HEK293 (cell line): ENCODE results near the gene GPR157.

Source experiments
- GLI2 ChIP-seq: fragments of 450-650 bp; formaldehyde crosslinking; IDR thresholded peaks from 2 replicates; pipeline ENCODE4; 2017; ENCODE audit warnings: missing biosample characterization, missing genetic modification characterization, low read depth, borderline replicate concordance
- GLIS1 ChIP-seq: fragments of 450-650 bp; formaldehyde crosslinking; IDR thresholded peaks from 2 replicates; pipeline ENCODE4 v1.5.1; 2016; ENCODE audit warnings: missing biosample characterization, missing genetic modification characterization
- KLF7 ChIP-seq: fragments of 450-650 bp; formaldehyde crosslinking; IDR thresholded peaks from 2 replicates; pipeline ENCODE4 v1.5.1; 2016; ENCODE audit warnings: missing biosample characterization, missing genetic modification characterization, borderline replicate concordance
- RBAK ChIP-seq: fragments of 450-650 bp; formaldehyde crosslinking; IDR thresholded peaks from 2 replicates; pipeline ENCODE4 v1.5.1; 2016; ENCODE audit warnings: missing biosample characterization, missing genetic modification characterization
- SETDB1 ChIP-seq: IDR thresholded peaks from one replicate; pipeline ENCODE4 v1.6.1; 2017; ENCODE audit warnings: mild to moderate bottlenecking, low read length, moderate library complexity, mixed read lengths; ENCODE audit not compliant: insufficient read length
- TRIM28 ChIP-seq: IDR thresholded peaks from 2 replicates; pipeline ENCODE4 v1.6.1; 2011; ENCODE audit warnings: low read length, control low read depth, borderline replicate concordance
- ZBTB1 ChIP-seq: fragments of 450-650 bp; formaldehyde crosslinking; IDR thresholded peaks from 2 replicates; pipeline ENCODE4 v1.5.1; 2016; ENCODE audit warnings: missing biosample characterization, missing genetic modification characterization
- ZBTB8A ChIP-seq: fragments of 450-650 bp; formaldehyde crosslinking; IDR thresholded peaks from 2 replicates; pipeline ENCODE4 v1.5.1; 2016; ENCODE audit warnings: missing biosample characterization, missing genetic modification characterization
- ZFP37 ChIP-seq: fragments of 450-650 bp; formaldehyde crosslinking; IDR thresholded peaks from 2 replicates; pipeline ENCODE4 v1.5.1; 2016; ENCODE audit warnings: missing biosample characterization, missing genetic modification characterization
- ZNF169 ChIP-seq: fragments of 450-650 bp; formaldehyde crosslinking; IDR thresholded peaks from 2 replicates; pipeline ENCODE4 v1.5.1; 2016; ENCODE audit warnings: missing biosample characterization, missing genetic modification characterization
- ZNF2 ChIP-seq: fragments of 450-650 bp; formaldehyde crosslinking; IDR thresholded peaks from 2 replicates; pipeline ENCODE4 v1.5.1; 2016; ENCODE audit warnings: missing biosample characterization, missing genetic modification characterization
- ZNF311 ChIP-seq: fragments of 450-650 bp; formaldehyde crosslinking; IDR thresholded peaks from 2 replicates; pipeline ENCODE4 v1.5.1; 2017; ENCODE audit warnings: missing biosample characterization, missing genetic modification characterization, borderline replicate concordance
- ZNF394 ChIP-seq: fragments of 450-650 bp; formaldehyde crosslinking; IDR thresholded peaks from 2 replicates; pipeline ENCODE4 v1.5.1; 2016; ENCODE audit warnings: missing biosample characterization, missing genetic modification characterization, mild to moderate bottlenecking, moderate library complexity, borderline replicate concordance
- ZNF544 ChIP-seq: fragments of 450-650 bp; formaldehyde crosslinking; IDR thresholded peaks from 2 replicates; pipeline ENCODE4 v1.5.0; 2017; ENCODE audit warnings: missing biosample characterization, missing genetic modification characterization
- ZNF561 ChIP-seq: fragments of 450-650 bp; IDR thresholded peaks from 2 replicates; pipeline ENCODE4 v1.5.1; 2018; ENCODE audit warnings: missing biosample characterization, missing genetic modification characterization, borderline replicate concordance
- ZNF600 ChIP-seq: fragments of 450-650 bp; formaldehyde crosslinking; IDR thresholded peaks from 2 replicates; pipeline ENCODE4 v1.5.1; 2016; ENCODE audit warnings: missing biosample characterization, missing genetic modification characterization
- TF ChIP-seq, protein P1 (sequence below): sonication (generic); formaldehyde crosslinking; IDR thresholded peaks from 2 replicates; pipeline ENCODE4 v1.8.1; 2022; ENCODE audit warnings: mild to moderate bottlenecking, moderate library complexity, missing genetic modification reagents
- TF ChIP-seq, protein P2 (sequence below): fragments of 450-650 bp; formaldehyde crosslinking; IDR thresholded peaks from 2 replicates; pipeline ENCODE4 v1.5.1; 2016; ENCODE audit warnings: missing biosample characterization, missing genetic modification characterization
- TF ChIP-seq, protein P3 (sequence below): fragments of 450-650 bp; formaldehyde crosslinking; IDR thresholded peaks from 2 replicates; pipeline ENCODE4 v1.5.1; 2016; ENCODE audit warnings: missing biosample characterization, missing genetic modification characterization
- TF ChIP-seq, protein P4 (sequence below): fragments of 450-650 bp; formaldehyde crosslinking; IDR thresholded peaks from 2 replicates; pipeline ENCODE4 v1.5.1; 2016; ENCODE audit warnings: missing biosample characterization, missing genetic modification characterization
- TF ChIP-seq, protein P5 (sequence below): fragments of 450-650 bp; formaldehyde crosslinking; IDR thresholded peaks from 2 replicates; pipeline ENCODE4 v1.5.1; 2016; ENCODE audit warnings: missing biosample characterization, missing genetic modification characterization
- TF ChIP-seq, protein P6 (sequence below): fragments of 450-650 bp; formaldehyde crosslinking; IDR thresholded peaks from 2 replicates; pipeline ENCODE4 v1.5.1; 2016; ENCODE audit warnings: missing biosample characterization, missing genetic modification characterization

Gene GPR157

DNA sequence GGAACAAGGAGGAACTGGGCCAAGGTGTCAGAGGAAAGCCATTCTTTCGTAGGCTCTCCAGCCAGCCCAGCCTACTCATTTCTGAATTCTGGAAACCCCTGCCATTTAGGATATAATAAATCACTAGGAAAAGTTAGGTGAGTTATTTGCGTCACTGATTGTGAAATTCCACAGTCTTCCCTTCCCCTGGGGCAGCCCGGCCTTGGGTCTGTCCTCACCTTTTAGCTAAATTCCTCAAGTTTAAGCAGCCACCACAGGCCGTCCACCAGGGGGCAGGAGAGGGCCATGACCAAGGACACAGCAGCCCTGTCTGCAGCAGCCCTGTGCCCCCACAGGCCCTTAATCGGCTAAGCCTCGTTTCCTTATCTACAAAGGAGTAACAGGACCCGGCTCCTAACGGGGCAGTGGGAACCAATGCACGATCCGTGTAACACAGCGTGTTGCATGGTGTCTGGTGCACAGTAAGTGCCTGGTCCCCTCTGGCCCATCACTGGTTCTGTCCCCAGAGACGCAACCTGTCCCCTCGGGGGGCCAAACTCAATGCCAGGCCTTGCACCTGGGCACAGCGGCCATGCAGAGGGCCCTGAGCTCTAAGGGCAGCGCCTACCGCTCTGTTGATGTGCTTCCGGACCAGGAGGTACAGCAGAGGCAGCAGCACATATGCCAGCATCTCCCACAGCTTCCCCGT is 18.1 kb downstream of the GPR157 start (continued):
- no peak for TF ChIP-seq GLI2 (tag by site-specific recombination)
- TF ChIP-seq, protein P1, sequence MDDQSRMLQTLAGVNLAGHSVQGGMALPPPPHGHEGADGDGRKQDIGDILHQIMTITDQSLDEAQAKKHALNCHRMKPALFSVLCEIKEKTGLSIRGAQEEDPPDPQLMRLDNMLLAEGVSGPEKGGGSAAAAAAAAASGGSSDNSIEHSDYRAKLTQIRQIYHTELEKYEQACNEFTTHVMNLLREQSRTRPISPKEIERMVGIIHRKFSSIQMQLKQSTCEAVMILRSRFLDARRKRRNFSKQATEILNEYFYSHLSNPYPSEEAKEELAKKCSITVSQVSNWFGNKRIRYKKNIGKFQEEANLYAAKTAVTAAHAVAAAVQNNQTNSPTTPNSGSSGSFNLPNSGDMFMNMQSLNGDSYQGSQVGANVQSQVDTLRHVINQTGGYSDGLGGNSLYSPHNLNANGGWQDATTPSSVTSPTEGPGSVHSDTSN (CRISPR knock-in tag) = no peak
- peak; percentile 67; the same call in 1 of the 2 replicates for TF ChIP-seq ZFP37 (tag by site-specific recombination)
- no peak for TF ChIP-seq RBAK (tag by site-specific recombination)
- peak; percentile 77 for TF ChIP-seq ZNF2 (tag by site-specific recombination)
- TF ChIP-seq ZNF169 (tag by site-specific recombination) = no peak
- peak; percentile 70 for TF ChIP-seq ZNF600 (tag by site-specific recombination)
- TF ChIP-seq, protein P2, sequence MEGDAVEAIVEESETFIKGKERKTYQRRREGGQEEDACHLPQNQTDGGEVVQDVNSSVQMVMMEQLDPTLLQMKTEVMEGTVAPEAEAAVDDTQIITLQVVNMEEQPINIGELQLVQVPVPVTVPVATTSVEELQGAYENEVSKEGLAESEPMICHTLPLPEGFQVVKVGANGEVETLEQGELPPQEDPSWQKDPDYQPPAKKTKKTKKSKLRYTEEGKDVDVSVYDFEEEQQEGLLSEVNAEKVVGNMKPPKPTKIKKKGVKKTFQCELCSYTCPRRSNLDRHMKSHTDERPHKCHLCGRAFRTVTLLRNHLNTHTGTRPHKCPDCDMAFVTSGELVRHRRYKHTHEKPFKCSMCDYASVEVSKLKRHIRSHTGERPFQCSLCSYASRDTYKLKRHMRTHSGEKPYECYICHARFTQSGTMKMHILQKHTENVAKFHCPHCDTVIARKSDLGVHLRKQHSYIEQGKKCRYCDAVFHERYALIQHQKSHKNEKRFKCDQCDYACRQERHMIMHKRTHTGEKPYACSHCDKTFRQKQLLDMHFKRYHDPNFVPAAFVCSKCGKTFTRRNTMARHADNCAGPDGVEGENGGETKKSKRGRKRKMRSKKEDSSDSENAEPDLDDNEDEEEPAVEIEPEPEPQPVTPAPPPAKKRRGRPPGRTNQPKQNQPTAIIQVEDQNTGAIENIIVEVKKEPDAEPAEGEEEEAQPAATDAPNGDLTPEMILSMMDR = peak; percentile 85
- TF ChIP-seq, protein P3, sequence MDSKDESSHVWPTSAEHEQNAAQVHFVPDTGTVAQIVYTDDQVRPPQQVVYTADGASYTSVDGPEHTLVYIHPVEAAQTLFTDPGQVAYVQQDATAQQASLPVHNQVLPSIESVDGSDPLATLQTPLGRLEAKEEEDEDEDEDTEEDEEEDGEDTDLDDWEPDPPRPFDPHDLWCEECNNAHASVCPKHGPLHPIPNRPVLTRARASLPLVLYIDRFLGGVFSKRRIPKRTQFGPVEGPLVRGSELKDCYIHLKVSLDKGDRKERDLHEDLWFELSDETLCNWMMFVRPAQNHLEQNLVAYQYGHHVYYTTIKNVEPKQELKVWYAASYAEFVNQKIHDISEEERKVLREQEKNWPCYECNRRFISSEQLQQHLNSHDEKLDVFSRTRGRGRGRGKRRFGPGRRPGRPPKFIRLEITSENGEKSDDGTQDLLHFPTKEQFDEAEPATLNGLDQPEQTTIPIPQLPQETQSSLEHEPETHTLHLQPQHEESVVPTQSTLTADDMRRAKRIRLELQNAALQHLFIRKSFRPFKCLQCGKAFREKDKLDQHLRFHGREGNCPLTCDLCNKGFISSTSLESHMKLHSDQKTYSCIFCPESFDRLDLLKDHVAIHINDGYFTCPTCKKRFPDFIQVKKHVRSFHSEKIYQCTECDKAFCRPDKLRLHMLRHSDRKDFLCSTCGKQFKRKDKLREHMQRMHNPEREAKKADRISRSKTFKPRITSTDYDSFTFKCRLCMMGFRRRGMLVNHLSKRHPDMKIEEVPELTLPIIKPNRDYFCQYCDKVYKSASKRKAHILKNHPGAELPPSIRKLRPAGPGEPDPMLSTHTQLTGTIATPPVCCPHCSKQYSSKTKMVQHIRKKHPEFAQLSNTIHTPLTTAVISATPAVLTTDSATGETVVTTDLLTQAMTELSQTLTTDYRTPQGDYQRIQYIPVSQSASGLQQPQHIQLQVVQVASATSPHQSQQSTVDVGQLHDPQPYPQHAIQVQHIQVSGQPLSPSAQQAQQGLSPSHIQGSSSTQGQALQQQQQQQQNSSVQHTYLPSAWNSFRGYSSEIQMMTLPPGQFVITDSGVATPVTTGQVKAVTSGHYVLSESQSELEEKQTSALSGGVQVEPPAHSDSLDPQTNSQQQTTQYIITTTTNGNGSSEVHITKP (tag by site-specific recombination) = peak; percentile 46; the same call in 1 of the 2 replicates
- TF ChIP-seq ZNF544 = no peak
- TF ChIP-seq GLIS1 = peak; percentile 44; the same call in 1 of the 2 replicates
- no peak for TF ChIP-seq ZBTB1 (tag by site-specific recombination)
- no peak for TF ChIP-seq KLF7 (tag by site-specific recombination)
- TF ChIP-seq, protein P4, sequence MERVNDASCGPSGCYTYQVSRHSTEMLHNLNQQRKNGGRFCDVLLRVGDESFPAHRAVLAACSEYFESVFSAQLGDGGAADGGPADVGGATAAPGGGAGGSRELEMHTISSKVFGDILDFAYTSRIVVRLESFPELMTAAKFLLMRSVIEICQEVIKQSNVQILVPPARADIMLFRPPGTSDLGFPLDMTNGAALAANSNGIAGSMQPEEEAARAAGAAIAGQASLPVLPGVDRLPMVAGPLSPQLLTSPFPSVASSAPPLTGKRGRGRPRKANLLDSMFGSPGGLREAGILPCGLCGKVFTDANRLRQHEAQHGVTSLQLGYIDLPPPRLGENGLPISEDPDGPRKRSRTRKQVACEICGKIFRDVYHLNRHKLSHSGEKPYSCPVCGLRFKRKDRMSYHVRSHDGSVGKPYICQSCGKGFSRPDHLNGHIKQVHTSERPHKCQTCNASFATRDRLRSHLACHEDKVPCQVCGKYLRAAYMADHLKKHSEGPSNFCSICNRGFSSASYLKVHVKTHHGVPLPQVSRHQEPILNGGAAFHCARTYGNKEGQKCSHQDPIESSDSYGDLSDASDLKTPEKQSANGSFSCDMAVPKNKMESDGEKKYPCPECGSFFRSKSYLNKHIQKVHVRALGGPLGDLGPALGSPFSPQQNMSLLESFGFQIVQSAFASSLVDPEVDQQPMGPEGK (tag by site-specific recombination) = peak; percentile 76
- TF ChIP-seq, protein P5, sequence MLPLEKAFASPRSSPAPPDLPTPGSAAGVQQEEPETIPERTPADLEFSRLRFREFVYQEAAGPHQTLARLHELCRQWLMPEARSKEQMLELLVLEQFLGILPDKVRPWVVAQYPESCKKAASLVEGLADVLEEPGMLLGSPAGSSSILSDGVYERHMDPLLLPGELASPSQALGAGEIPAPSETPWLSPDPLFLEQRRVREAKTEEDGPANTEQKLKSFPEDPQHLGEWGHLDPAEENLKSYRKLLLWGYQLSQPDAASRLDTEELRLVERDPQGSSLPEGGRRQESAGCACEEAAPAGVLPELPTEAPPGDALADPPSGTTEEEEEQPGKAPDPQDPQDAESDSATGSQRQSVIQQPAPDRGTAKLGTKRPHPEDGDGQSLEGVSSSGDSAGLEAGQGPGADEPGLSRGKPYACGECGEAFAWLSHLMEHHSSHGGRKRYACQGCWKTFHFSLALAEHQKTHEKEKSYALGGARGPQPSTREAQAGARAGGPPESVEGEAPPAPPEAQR = no peak
- peak; percentile 64 for TF ChIP-seq ZBTB8A (tag by site-specific recombination)
- no peak for TF ChIP-seq ZNF311 (tag by site-specific recombination)
- TF ChIP-seq ZNF394 (tag by site-specific recombination) = 0 out of 2 replicates have a peak, but pooled peaks have one; percentile 13
- TF ChIP-seq, protein P6, sequence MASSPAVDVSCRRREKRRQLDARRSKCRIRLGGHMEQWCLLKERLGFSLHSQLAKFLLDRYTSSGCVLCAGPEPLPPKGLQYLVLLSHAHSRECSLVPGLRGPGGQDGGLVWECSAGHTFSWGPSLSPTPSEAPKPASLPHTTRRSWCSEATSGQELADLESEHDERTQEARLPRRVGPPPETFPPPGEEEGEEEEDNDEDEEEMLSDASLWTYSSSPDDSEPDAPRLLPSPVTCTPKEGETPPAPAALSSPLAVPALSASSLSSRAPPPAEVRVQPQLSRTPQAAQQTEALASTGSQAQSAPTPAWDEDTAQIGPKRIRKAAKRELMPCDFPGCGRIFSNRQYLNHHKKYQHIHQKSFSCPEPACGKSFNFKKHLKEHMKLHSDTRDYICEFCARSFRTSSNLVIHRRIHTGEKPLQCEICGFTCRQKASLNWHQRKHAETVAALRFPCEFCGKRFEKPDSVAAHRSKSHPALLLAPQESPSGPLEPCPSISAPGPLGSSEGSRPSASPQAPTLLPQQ (tag by site-specific recombination) = 0 out of 2 replicates have a peak, but pooled peaks have one; percentile 41
- no peak for TF ChIP-seq SETDB1
- TF ChIP-seq TRIM28 = peak; percentile 37; the same call in 1 of the 2 replicates
- no peak; the same call in 1 of the 2 replicates for TF ChIP-seq ZNF561
- TF ChIP-seq, all 188 proteins: peak for 20
